IMR-90 (cell line): ENCODE measurements around the gene SRRD. TPM values are rescaled to one million over a fixed set of nuclear protein-coding genes. Genes with fewer than 3 reads are reported as not detected.

Source experiments
- ATAC-seq: fragments of 200-7000 bp; cut with Tn5 transposase; 2 replicates; pipeline ENCODE4 v1.9.1; 2020; ENCODE audit warnings: low read depth, mild to moderate bottlenecking, moderate library complexity
- BruUV-seq: library from RNA; stranded (reverse); fragments of 400-500 nt; replicated peaks from 2 replicates; lab custom pipeline; 2021; lab: Mats Ljungman, UMichigan
- CTCF ChIA-PET: fragments of 300-600 bp; formaldehyde crosslinking; extraction: SDS; loops from one replicate; lab custom pipeline; 2021; ENCODE audit warnings: antibody characterized with exemption; lab: Yijun Ruan, JAX
- POLR2A ChIA-PET: fragments of 300-600 bp; sonication (Branson Sonifier 250); formaldehyde crosslinking; loops from one replicate; lab custom pipeline; 2022; ENCODE audit warnings: antibody characterized with exemption; ENCODE audit not compliant: unreplicated experiment; lab: Charles Lee
- DNase-seq: peaks from one replicate; pipeline ENCODE4 v3.0.0; 2013
- H2AFZ ChIP-seq: replicated peaks from 2 replicates; pipeline ENCODE3; 2013; ENCODE audit warnings: low read length, mild to moderate bottlenecking; ENCODE audit not compliant: poor library complexity
- H2AK5ac ChIP-seq: 2 replicates; pipeline ENCODE4 v1.6.1; 2013; ENCODE audit warnings: low read depth, low read length, inconsistent platforms
- H2AK9ac ChIP-seq: replicated peaks from 2 replicates; pipeline ENCODE3; 2013; ENCODE audit warnings: mild to moderate bottlenecking, low read depth, low read length, moderate library complexity; ENCODE audit not compliant: poor library complexity
- H2BK120ac ChIP-seq: 2 replicates; pipeline ENCODE4 v1.6.1; 2013; ENCODE audit warnings: low read depth, low read length, inconsistent platforms
- H2BK15ac ChIP-seq: 3 replicates; pipeline ENCODE4 v1.6.1; 2013; ENCODE audit warnings: low read depth, low read length, inconsistent platforms
- H2BK20ac ChIP-seq: 2 replicates; pipeline ENCODE4 v1.6.1; 2013; ENCODE audit warnings: low read depth, mild to moderate bottlenecking, inconsistent platforms, low read length, moderate library complexity
- H2BK5ac ChIP-seq: 2 replicates; pipeline ENCODE4 v1.6.1; 2013; ENCODE audit warnings: mild to moderate bottlenecking, low read depth, low read length, inconsistent platforms; ENCODE audit not compliant: poor library complexity, severe bottlenecking
- H3K14ac ChIP-seq: replicated peaks from 2 replicates; pipeline ENCODE4 v1.6.1; 2013; ENCODE audit warnings: low read depth, low read length, inconsistent platforms
- H3K18ac ChIP-seq: 2 replicates; pipeline ENCODE4 v1.6.1; 2013; ENCODE audit warnings: low read depth, low read length, control low read depth
- H3K23ac ChIP-seq: 2 replicates; pipeline ENCODE4 v1.6.1; 2013; ENCODE audit warnings: low read depth, low read length, inconsistent platforms
- H3K27ac ChIP-seq: 2 replicates; pipeline ENCODE4 v1.5.1; 2013; ENCODE audit warnings: mild to moderate bottlenecking, control low read depth, low read length; ENCODE audit not compliant: insufficient read depth
- H3K27me3 ChIP-seq: 2 replicates; pipeline ENCODE4 v1.6.1; 2013; ENCODE audit warnings: low read length; ENCODE audit not compliant: control insufficient read depth, insufficient read depth
- H3K36me3 ChIP-seq: 2 replicates; pipeline ENCODE4 v1.6.1; 2013; ENCODE audit warnings: low read length, mixed read lengths; ENCODE audit not compliant: control insufficient read depth, insufficient read depth
- H3K4ac ChIP-seq: 2 replicates; pipeline ENCODE4 v1.6.1; 2013; ENCODE audit warnings: low read depth, low read length, inconsistent platforms
- H3K4me1 ChIP-seq: 2 replicates; pipeline ENCODE4 v1.6.1; 2013; ENCODE audit warnings: low read length, mixed read lengths; ENCODE audit not compliant: control insufficient read depth, insufficient read depth
- H3K4me2 ChIP-seq: 2 replicates; pipeline ENCODE4 v1.6.1; 2013; ENCODE audit warnings: low read depth, mild to moderate bottlenecking, control low read depth, low read length, moderate library complexity
- H3K4me3 ChIP-seq: 2 replicates; pipeline ENCODE4 v1.5.1; 2013; ENCODE audit warnings: low read depth, mild to moderate bottlenecking, control low read depth, low read length, moderate library complexity; ENCODE audit not compliant: insufficient read depth
- H3K56ac ChIP-seq: 2 replicates; pipeline ENCODE4 v1.6.1; 2013; ENCODE audit warnings: low read length, inconsistent platforms; ENCODE audit not compliant: insufficient read depth; ENCODE audit errors: extremely low read depth
- H3K79me1 ChIP-seq, 2 experiments: 2 replicates each; pipeline ENCODE4 v1.6.1; 2013; ENCODE audit warnings: low read length in 2 of 2, inconsistent platforms in 1 of 2, low read depth in 1 of 2
- H3K9ac ChIP-seq: 2 replicates; pipeline ENCODE4 v1.6.1; 2013; ENCODE audit warnings: low read depth, low read length, control low read depth
- H3K9me1 ChIP-seq: 2 replicates; pipeline ENCODE4 v1.6.1; 2013; ENCODE audit warnings: low read length, inconsistent platforms; ENCODE audit not compliant: insufficient read depth
- H3K9me3 ChIP-seq: 2 replicates; pipeline ENCODE4 v1.6.1; 2013; ENCODE audit warnings: low read length; ENCODE audit not compliant: control insufficient read depth, insufficient read depth
- H4K20me1 ChIP-seq: 2 replicates; pipeline ENCODE4 v1.6.1; 2013; ENCODE audit warnings: low read length, inconsistent platforms; ENCODE audit not compliant: insufficient read depth
- H4K5ac ChIP-seq: 2 replicates; pipeline ENCODE4 v1.6.1; 2013; ENCODE audit warnings: mild to moderate bottlenecking, low read depth, low read length, control low read depth
- H4K8ac ChIP-seq, 2 experiments: 2 replicates each; pipeline ENCODE4 v1.6.1; 2013; ENCODE audit warnings: low read depth in 2 of 2, low read length in 2 of 2, control low read depth in 1 of 2, inconsistent platforms in 1 of 2
- H4K91ac ChIP-seq: 2 replicates; pipeline ENCODE4 v1.6.1; 2013; ENCODE audit warnings: low read depth, low read length, inconsistent platforms; ENCODE audit not compliant: insufficient read depth
- CHD1 ChIP-seq: IDR thresholded peaks from 2 replicates; pipeline ENCODE4 v1.6.1; 2012; ENCODE audit warnings: low read depth, low read length, improper control_type of control experiment
- ELK1 ChIP-seq: fragments of 150-350 bp; IDR thresholded peaks from 2 replicates; pipeline ENCODE4 v1.6.1; 2016; ENCODE audit warnings: low read depth, mild to moderate bottlenecking, low read length, moderate library complexity, borderline replicate concordance
- FOS ChIP-seq: fragments of 150-350 bp; IDR thresholded peaks from 2 replicates; pipeline ENCODE4 v1.6.1; 2016; ENCODE audit warnings: low read depth, low read length
- MXI1 ChIP-seq: IDR thresholded peaks from 2 replicates; pipeline ENCODE4 v1.6.1; 2012; ENCODE audit warnings: low read depth, mild to moderate bottlenecking, low read length, moderate library complexity, borderline replicate concordance
- NFE2L2 ChIP-seq: fragments of 150-350 bp; IDR thresholded peaks from 2 replicates; pipeline ENCODE4 v1.6.1; 2016; ENCODE audit warnings: low read depth, mild to moderate bottlenecking, low read length
- POLR2A ChIP-seq: IDR thresholded peaks from 2 replicates; pipeline ENCODE4 v1.6.1; 2012; ENCODE audit warnings: mild to moderate bottlenecking, low read depth, low read length
- RAD21 ChIP-seq: IDR thresholded peaks from 2 replicates; pipeline ENCODE4 v1.6.1; 2012; ENCODE audit warnings: low read length, improper control_type of control experiment
- RCOR1 ChIP-seq: IDR thresholded peaks from 2 replicates; pipeline ENCODE4 v1.6.1; 2012; ENCODE audit warnings: mild to moderate bottlenecking, low read length, improper control_type of control experiment; ENCODE audit not compliant: insufficient replicate concordance
- RFX5 ChIP-seq: IDR thresholded peaks from 2 replicates; pipeline ENCODE4 v1.8.0; 2012; ENCODE audit warnings: low read depth, mild to moderate bottlenecking, low read length, moderate library complexity
- SMC3 ChIP-seq: fragments of 150-350 bp; IDR thresholded peaks from 2 replicates; pipeline ENCODE4 v1.6.1; 2016; ENCODE audit warnings: low read depth, mild to moderate bottlenecking, antibody characterized with exemption, low read length, moderate library complexity
- WGBS, 2 experiments: methylation state at CpG; one replicate each; pipeline versions ENCODE4 v1.1.5 to v1.1.7; 2013; ENCODE audit warnings: missing lambda C conversion rate in 2 of 2; ENCODE audit not compliant: insufficient read length in 1 of 2; ENCODE audit errors: extremely low coverage in 2 of 2; 5-methylcytosine and 5-hydroxymethylcytosine counted together
- dilution Hi-C: fragments of 300-500 bp; cut with HindIII; formaldehyde crosslinking; loops from one replicate; pipeline ENCODE4 v1.14.3; 2018; ENCODE audit warnings: low sequenced_read_pairs; ENCODE audit not compliant: unreplicated experiment
- in situ Hi-C: fragments of 300-500 bp; cut with MboI; formaldehyde crosslinking; loops from 3 replicates; pipeline ENCODE4 v1.14.3; 2019; ENCODE audit warnings: low sequenced_read_pairs, inconsistent platforms, mixed read lengths
- intact Hi-C: fragments of 100-400 bp; cut with micrococcal nuclease; formaldehyde crosslinking; loops from 2 replicates; pipeline ENCODE4 v1.10.0; 2022
- polyA plus RNA-seq, 3 experiments: library from polyadenylated mRNA; depleted of rRNA; stranded (reverse); fragments of >200 nt; gene quantifications; 2 replicates each; pipeline ENCODE4 v1.2.3, GENCODE V29; 2012; ENCODE audit warnings: low replicate concordance in 1 of 3
- total RNA-seq: library from RNA; depleted of rRNA; stranded (reverse); fragments of >200 nt; gene quantifications from 2 replicates; pipeline ENCODE4 v1.2.3, GENCODE V29; 2012

Gene SRRD
- total and polyA plus RNA-seq, 2 of the 4 experiments (the other 2 are of a cell fraction): 18.3 to 24.0 TPM

GRCh38 chr22:26448941-26449340 is 34.7 kb upstream of the SRRD start:
- POLR2A ChIA-PET: no interaction called here
- WGBS, 2 experiments: no CpG with 5 or more reads among the region's 6 CpGs
- H3K18ac ChIP-seq: no peak overlapping the region
- H3K9me3 ChIP-seq: no peaks in the 10 kb centered on the region
- no peak overlapping the region for H2BK15ac ChIP-seq
- CTCF ChIA-PET: no interaction called here
- no peak overlapping the region for H3K4ac ChIP-seq
- no peaks in the 10 kb centered on the region; the same call in 1 of the 2 replicates for H3K4me1 ChIP-seq
- H3K79me1 ChIP-seq: no peaks in the 10 kb centered on the region; a peak in 1 of 4 replicates
- no peak overlapping the region for H4K91ac ChIP-seq
- H3K9ac ChIP-seq: no peak overlapping the region
- no peak overlapping the region for H3K4me2 ChIP-seq
- H3K4me3 ChIP-seq: no peak overlapping the region
- DNase-seq: no peak
- no peak overlapping the region for H3K14ac ChIP-seq
- H3K36me3 ChIP-seq: peaks cover 22% of the 10 kb centered on the region
- H4K5ac ChIP-seq: no peak overlapping the region
- no peak overlapping the region for H2BK20ac ChIP-seq
- no peak for ATAC-seq
- no peak overlapping the region for H4K8ac ChIP-seq
- dilution Hi-C loops (no loop called here), in situ Hi-C loops (no loop called here), intact Hi-C loops (no loop called here)
- no peak overlapping the region for H3K27ac ChIP-seq
- no peak overlapping the region for H3K23ac ChIP-seq
- H4K20me1 ChIP-seq: no peaks in the 10 kb centered on the region
- H3K56ac ChIP-seq: no peak overlapping the region
- no peaks in the 10 kb centered on the region for H3K9me1 ChIP-seq
- no TSS peak for BruUV-seq
- no peak overlapping the region for H2AK9ac ChIP-seq
- TF ChIP-seq MXI1 (no peak), ELK1 (no peak), POLR2A (no peak), NFE2L2 (no peak), RFX5 (no peak), RAD21 (no peak), CHD1 (no peak), FOS (no peak), SMC3 (no peak), RCOR1 (no peak)
- H2BK120ac ChIP-seq: no peak overlapping the region
- no peak overlapping the region for H2AFZ ChIP-seq
- H3K27me3 ChIP-seq: no peaks in the 10 kb centered on the region
- no peak overlapping the region for H2BK5ac ChIP-seq
- H2AK5ac ChIP-seq: no peak overlapping the region
